Muscle layer of colon (tissue), 2 donors: ENCODE results near the gene KCNMB2.

Experiments used
- H3K27ac ChIP-seq: one replicate; pipeline ENCODE4 v1.7.0; 2013; ENCODE audit warnings: low read depth, mild to moderate bottlenecking, low read length, moderate library complexity
- H3K27me3 ChIP-seq, 2 donors: one replicate each; pipeline ENCODE4 v1.7.0; 2013; ENCODE audit warnings: low read length in 2 of 2, mild to moderate bottlenecking in 2 of 2; ENCODE audit not compliant: insufficient read depth in 2 of 2, control insufficient read depth in 1 of 2
- H3K36me3 ChIP-seq: one replicate; pipeline ENCODE4 v1.7.0; 2013; ENCODE audit warnings: mild to moderate bottlenecking, low read length; ENCODE audit not compliant: insufficient read depth
- H3K4me1 ChIP-seq: one replicate; pipeline ENCODE4 v1.7.0; 2013; ENCODE audit warnings: mild to moderate bottlenecking, low read length; ENCODE audit not compliant: insufficient read depth
- H3K4me3 ChIP-seq, 2 donors: one replicate each; pipeline ENCODE4 v1.7.0; 2013; ENCODE audit warnings: low read length in 2 of 2, low read depth in 1 of 2, mild to moderate bottlenecking in 1 of 2, moderate library complexity in 1 of 2
- H3K9ac ChIP-seq: one replicate; pipeline ENCODE4 v1.7.0; 2013; ENCODE audit warnings: low read length
- H3K9me3 ChIP-seq: one replicate; pipeline ENCODE4 v1.7.0; 2013; ENCODE audit warnings: mild to moderate bottlenecking, low read length
- donor health status: abdominal sarcoma.
- donor health status: Adenocarcinoma of cecum.

The KCNMB2 gene

GRCh38 chr3:178583963-178584575, 47.8 kb downstream of the KCNMB2 start:
- H3K36me3 ChIP-seq: no peaks in the 10 kb centered on the region
- H3K27ac ChIP-seq: no peak overlapping the region
- no peaks in the 10 kb centered on the region for H3K9me3 ChIP-seq
- no peak overlapping the region for H3K4me3 ChIP-seq
- no peaks in the 10 kb centered on the region for H3K27me3 ChIP-seq
- H3K4me1 ChIP-seq: peaks cover 6% of the 10 kb centered on the region
- H3K9ac ChIP-seq: no peak overlapping the region

- H3K27ac ChIP-seq: no peak overlapping the region
- no peak overlapping the region for H3K9ac ChIP-seq
- no peak overlapping the region for H3K4me3 ChIP-seq
Observed at GRCh38 chr3:178584722-178585380, 48.6 kb downstream of the KCNMB2 start.

GRCh38 chr3:178585454-178585853, 49.2 kb downstream of the KCNMB2 start:
- no peak overlapping the region for H3K4me3 ChIP-seq
- H3K27me3 ChIP-seq: no peaks in the 10 kb centered on the region
- H3K4me1 ChIP-seq: peaks cover 6% of the 10 kb centered on the region
- no peak overlapping the region for H3K27ac ChIP-seq
- no peak overlapping the region for H3K9ac ChIP-seq
- H3K9me3 ChIP-seq: no peaks in the 10 kb centered on the region
- H3K36me3 ChIP-seq: no peaks in the 10 kb centered on the region

More at GRCh38 chr3:178584722-178585380, 48.6 kb downstream of the KCNMB2 start:
- no peaks in the 10 kb centered on the region for H3K27me3 ChIP-seq
- no peaks in the 10 kb centered on the region for H3K36me3 ChIP-seq
- H3K9me3 ChIP-seq: no peaks in the 10 kb centered on the region
- H3K4me1 ChIP-seq: peaks cover 6% of the 10 kb centered on the region

- H3K9ac ChIP-seq: no peak overlapping the region
- no peak overlapping the region for H3K4me3 ChIP-seq
- H3K27me3 ChIP-seq: no peaks in the 10 kb centered on the region
- no peaks in the 10 kb centered on the region for H3K9me3 ChIP-seq
- H3K4me1 ChIP-seq: peaks cover 6% of the 10 kb centered on the region
- no peak overlapping the region for H3K27ac ChIP-seq
- H3K36me3 ChIP-seq: no peaks in the 10 kb centered on the region
Observed at GRCh38 chr3:178586076-178586475, 49.8 kb downstream of the KCNMB2 start.

GRCh38 chr3:178588628-178589027, 52.4 kb downstream of the KCNMB2 start:
- H3K36me3 ChIP-seq: no peaks in the 10 kb centered on the region
- H3K27me3 ChIP-seq: no peaks in the 10 kb centered on the region
- peaks cover 5% of the 10 kb centered on the region for H3K4me1 ChIP-seq
- H3K9ac ChIP-seq: no peak overlapping the region
- no peaks in the 10 kb centered on the region for H3K9me3 ChIP-seq
- no peak overlapping the region for H3K27ac ChIP-seq
- H3K4me3 ChIP-seq: no peak overlapping the region

GRCh38 chr3:178593786-178594185, 57.5 kb downstream of the KCNMB2 start:
- Histone ChIP-seq H3K9me3 (no peaks in the 10 kb centered on the region), H3K4me3 (no peak overlapping the region), H3K27ac (no peak overlapping the region), H3K4me1 (no peaks in the 10 kb centered on the region), H3K9ac (no peak overlapping the region), H3K36me3 (no peaks in the 10 kb centered on the region), H3K27me3 (no peaks in the 10 kb centered on the region)

GRCh38 chr3:178597371-178597770, 61.1 kb downstream of the KCNMB2 start:
- no peaks in the 10 kb centered on the region for H3K9me3 ChIP-seq
- no peak overlapping the region for H3K9ac ChIP-seq
- no peaks in the 10 kb centered on the region for H3K4me1 ChIP-seq
- H3K4me3 ChIP-seq: no peak overlapping the region
- no peaks in the 10 kb centered on the region for H3K36me3 ChIP-seq
- no peak overlapping the region for H3K27ac ChIP-seq
- H3K27me3 ChIP-seq: no peaks in the 10 kb centered on the region

- H3K36me3 ChIP-seq: no peaks in the 10 kb centered on the region
- no peak overlapping the region for H3K9ac ChIP-seq
- no peak overlapping the region for H3K27ac ChIP-seq
- H3K27me3 ChIP-seq: no peaks in the 10 kb centered on the region
- H3K9me3 ChIP-seq: no peaks in the 10 kb centered on the region
- no peaks in the 10 kb centered on the region for H3K4me1 ChIP-seq
- H3K4me3 ChIP-seq: no peak overlapping the region
Observed at GRCh38 chr3:178602856-178603255, 66.6 kb downstream of the KCNMB2 start.

- Histone ChIP-seq H3K36me3 (no peaks in the 10 kb centered on the region), H3K27me3 (no peaks in the 10 kb centered on the region), H3K4me3 (no peak overlapping the region), H3K9ac (no peak overlapping the region), H3K4me1 (no peaks in the 10 kb centered on the region), H3K27ac (no peak overlapping the region), H3K9me3 (no peaks in the 10 kb centered on the region)
Observed at GRCh38 chr3:178603735-178604134, 67.5 kb downstream of the KCNMB2 start.

GRCh38 chr3:178618197-178618596, 82.0 kb downstream of the KCNMB2 start:
- peak overlapping the region in 1 of 2 donors; percentile 29 for H3K4me3 ChIP-seq
- H3K27ac ChIP-seq: no peak overlapping the region
- H3K9me3 ChIP-seq: no peaks in the 10 kb centered on the region
- no peak overlapping the region for H3K9ac ChIP-seq
- no peaks in the 10 kb centered on the region for H3K27me3 ChIP-seq
- no peaks in the 10 kb centered on the region for H3K4me1 ChIP-seq
- H3K36me3 ChIP-seq: no peaks in the 10 kb centered on the region

GRCh38 chr3:178618896-178619295, 82.7 kb downstream of the KCNMB2 start:
- H3K9ac ChIP-seq: no peak overlapping the region
- H3K4me3 ChIP-seq: peak overlapping the region in 1 of 2 donors; percentile 29
- H3K36me3 ChIP-seq: no peaks in the 10 kb centered on the region
- no peak overlapping the region for H3K27ac ChIP-seq
- H3K27me3 ChIP-seq: no peaks in the 10 kb centered on the region
- no peaks in the 10 kb centered on the region for H3K9me3 ChIP-seq
- H3K4me1 ChIP-seq: no peaks in the 10 kb centered on the region
